DND-41 (cell line): ENCODE results near the gene FAM229A.

Source experiments
- ATAC-seq: fragments of 200-7000 bp; cut with Tn5 transposase; 3 replicates; pipeline ENCODE4 v1.9.1; 2021; ENCODE audit warnings: low read depth; ENCODE audit not compliant: insufficient read depth
- DNase-seq: peaks from one replicate; pipeline ENCODE4 v3.0.0-alpha.2; 2020
- H2AFZ ChIP-seq: 2 replicates; pipeline ENCODE4 v1.6.0; 2012; ENCODE audit warnings: low read depth, low read length
- H3K27ac ChIP-seq: 2 replicates; pipeline ENCODE4 v1.5.1; 2012; ENCODE audit warnings: low read length, inconsistent platforms
- H3K27me3 ChIP-seq: fragments of 200-600 bp; sonication (generic); 2 replicates; pipeline ENCODE4 v1.6.0; 2012; ENCODE audit warnings: low read length, mild to moderate bottlenecking, inconsistent platforms; ENCODE audit not compliant: insufficient read depth, poor library complexity
- H3K36me3 ChIP-seq: 2 replicates; pipeline ENCODE4 v1.5.1; 2012; ENCODE audit warnings: low read length, inconsistent platforms; ENCODE audit not compliant: insufficient read depth
- H3K4me1 ChIP-seq: 2 replicates; pipeline ENCODE4 v1.5.1; 2012; ENCODE audit warnings: mild to moderate bottlenecking, low read length; ENCODE audit not compliant: insufficient read depth
- H3K4me2 ChIP-seq: 2 replicates; pipeline ENCODE4 v1.6.0; 2012; ENCODE audit warnings: mild to moderate bottlenecking, moderate library complexity, low read length, inconsistent platforms; ENCODE audit not compliant: insufficient read depth
- H3K4me3 ChIP-seq, 2 experiments: fragments of 200-600 bp in 1 of 2; shearing (Covaris generic) in 1 of 2; 2 replicates each; pipeline ENCODE4 v1.5.1; 2012 to 2016; ENCODE audit warnings: inconsistent platforms in 2 of 2, low read length in 2 of 2, mild to moderate bottlenecking in 2 of 2, low read depth in 1 of 2, moderate library complexity in 1 of 2
- H3K79me2 ChIP-seq: 2 replicates; pipeline ENCODE4 v1.6.0; 2012; ENCODE audit warnings: low read length, inconsistent platforms; ENCODE audit not compliant: insufficient read depth
- H3K9ac ChIP-seq: 2 replicates; pipeline ENCODE4 v1.6.0; 2012; ENCODE audit warnings: low read depth, mild to moderate bottlenecking, inconsistent platforms, low read length, moderate library complexity
- H3K9me3 ChIP-seq: 2 replicates; pipeline ENCODE4 v1.5.1; 2012; ENCODE audit warnings: low read length, moderate library complexity, mild to moderate bottlenecking, inconsistent platforms; ENCODE audit not compliant: insufficient read depth, severe bottlenecking
- H4K20me1 ChIP-seq: 2 replicates; pipeline ENCODE4 v1.6.0; 2012; ENCODE audit warnings: low read length; ENCODE audit not compliant: insufficient read depth
- EZH2 ChIP-seq: IDR thresholded peaks from 3 replicates; pipeline ENCODE4 v1.6.1; 2012; ENCODE audit warnings: borderline replicate concordance, low read depth, mild to moderate bottlenecking, moderate library complexity, low read length, inconsistent platforms; ENCODE audit not compliant: severe bottlenecking
- TF ChIP-seq, protein P1 (sequence below): IDR thresholded peaks from 2 replicates; pipeline ENCODE4 v1.5.1; 2012; ENCODE audit warnings: borderline replicate concordance, low read length, moderate library complexity, mild to moderate bottlenecking; ENCODE audit not compliant: poor library complexity, severe bottlenecking; ENCODE audit errors: extremely low read depth

Gene FAM229A

DNA sequence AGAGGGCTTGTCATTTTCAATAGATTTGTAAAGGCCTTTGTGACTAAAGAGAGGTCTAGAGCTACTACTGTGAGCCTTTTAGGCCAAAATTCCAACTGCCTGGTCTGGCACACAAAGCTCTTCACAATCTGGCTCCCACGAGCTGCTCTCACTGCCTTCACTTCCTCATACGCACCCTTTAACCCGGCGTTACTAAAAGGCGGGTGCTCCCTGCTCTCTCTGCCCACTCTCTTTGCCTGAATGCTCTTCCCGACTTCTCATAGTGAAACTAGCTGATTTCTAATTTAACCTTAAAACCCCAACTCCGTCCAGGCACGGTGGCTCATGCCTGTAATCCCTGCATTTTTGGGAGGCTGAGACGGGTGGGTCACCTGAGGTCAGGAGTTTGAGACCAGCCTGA, 17.8 kb upstream of the FAM229A start:
- no peak for ATAC-seq
- H3K9ac ChIP-seq = no peak overlapping the region
- no peak overlapping the region for H2AFZ ChIP-seq
- peaks cover 98% of the 10 kb centered on the region for H3K36me3 ChIP-seq
- no peak overlapping the region for H3K27ac ChIP-seq
- H3K9me3 ChIP-seq = no peaks in the 10 kb centered on the region
- no peak overlapping the region for H3K4me3 ChIP-seq
- no peaks in the 10 kb centered on the region for H3K79me2 ChIP-seq
- H3K4me1 ChIP-seq = no peaks in the 10 kb centered on the region
- TF ChIP-seq, protein P1, sequence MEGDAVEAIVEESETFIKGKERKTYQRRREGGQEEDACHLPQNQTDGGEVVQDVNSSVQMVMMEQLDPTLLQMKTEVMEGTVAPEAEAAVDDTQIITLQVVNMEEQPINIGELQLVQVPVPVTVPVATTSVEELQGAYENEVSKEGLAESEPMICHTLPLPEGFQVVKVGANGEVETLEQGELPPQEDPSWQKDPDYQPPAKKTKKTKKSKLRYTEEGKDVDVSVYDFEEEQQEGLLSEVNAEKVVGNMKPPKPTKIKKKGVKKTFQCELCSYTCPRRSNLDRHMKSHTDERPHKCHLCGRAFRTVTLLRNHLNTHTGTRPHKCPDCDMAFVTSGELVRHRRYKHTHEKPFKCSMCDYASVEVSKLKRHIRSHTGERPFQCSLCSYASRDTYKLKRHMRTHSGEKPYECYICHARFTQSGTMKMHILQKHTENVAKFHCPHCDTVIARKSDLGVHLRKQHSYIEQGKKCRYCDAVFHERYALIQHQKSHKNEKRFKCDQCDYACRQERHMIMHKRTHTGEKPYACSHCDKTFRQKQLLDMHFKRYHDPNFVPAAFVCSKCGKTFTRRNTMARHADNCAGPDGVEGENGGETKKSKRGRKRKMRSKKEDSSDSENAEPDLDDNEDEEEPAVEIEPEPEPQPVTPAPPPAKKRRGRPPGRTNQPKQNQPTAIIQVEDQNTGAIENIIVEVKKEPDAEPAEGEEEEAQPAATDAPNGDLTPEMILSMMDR = no peak
- TF ChIP-seq EZH2 = no peak
- H3K4me2 ChIP-seq = no peak overlapping the region
- no peaks in the 10 kb centered on the region for H3K27me3 ChIP-seq
- no peaks in the 10 kb centered on the region for H4K20me1 ChIP-seq
- DNase-seq = no peak

DNA sequence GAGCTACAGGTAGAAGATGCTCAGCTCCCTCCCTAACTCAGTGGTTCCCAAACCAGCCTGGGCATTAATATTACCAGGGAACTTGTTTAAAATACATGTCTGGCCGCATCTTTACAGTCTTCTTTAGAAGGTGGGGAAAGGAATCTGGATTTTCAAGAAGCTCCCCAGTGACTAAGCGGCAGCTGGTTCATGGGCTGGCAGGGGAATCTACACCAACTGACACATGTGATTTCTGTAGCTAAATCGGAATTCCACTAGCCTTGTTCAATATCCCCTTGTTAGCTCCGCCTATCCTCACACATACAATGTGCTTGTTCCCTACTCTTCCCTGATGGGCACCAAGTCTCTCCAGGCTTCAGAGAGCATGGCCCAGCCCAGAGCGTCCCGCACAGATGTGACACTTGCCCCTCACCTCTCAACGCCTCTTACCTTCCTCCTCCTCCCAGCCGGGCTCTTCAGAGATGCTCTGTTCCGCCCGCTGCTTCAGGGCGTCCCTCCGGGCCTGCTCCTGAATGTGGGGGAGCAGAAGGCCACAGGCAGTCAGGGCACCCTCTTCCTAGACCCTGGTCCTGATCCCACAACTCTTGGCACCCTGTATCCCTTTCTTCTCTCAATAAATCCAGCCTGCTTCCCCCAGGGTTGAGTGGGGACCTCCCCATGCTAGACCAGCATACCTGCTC, 15.4 kb upstream of the FAM229A start:
- Histone ChIP-seq H3K27me3 (no peaks in the 10 kb centered on the region), H3K36me3 (peaks cover 98% of the 10 kb centered on the region), H3K4me1 (peaks cover 5% of the 10 kb centered on the region; the same call in 1 of the 2 replicates), H3K27ac (no peak overlapping the region), H3K4me3 (no peak overlapping the region), H3K9ac (no peak overlapping the region), H3K9me3 (no peaks in the 10 kb centered on the region), H4K20me1 (no peaks in the 10 kb centered on the region), H3K79me2 (no peaks in the 10 kb centered on the region), H3K4me2 (no peak overlapping the region), H2AFZ (no peak overlapping the region)
- ATAC-seq (no peak), DNase-seq (no peak)
- TF ChIP-seq, protein P1 = no peak
- TF ChIP-seq EZH2 = no peak

DNA sequence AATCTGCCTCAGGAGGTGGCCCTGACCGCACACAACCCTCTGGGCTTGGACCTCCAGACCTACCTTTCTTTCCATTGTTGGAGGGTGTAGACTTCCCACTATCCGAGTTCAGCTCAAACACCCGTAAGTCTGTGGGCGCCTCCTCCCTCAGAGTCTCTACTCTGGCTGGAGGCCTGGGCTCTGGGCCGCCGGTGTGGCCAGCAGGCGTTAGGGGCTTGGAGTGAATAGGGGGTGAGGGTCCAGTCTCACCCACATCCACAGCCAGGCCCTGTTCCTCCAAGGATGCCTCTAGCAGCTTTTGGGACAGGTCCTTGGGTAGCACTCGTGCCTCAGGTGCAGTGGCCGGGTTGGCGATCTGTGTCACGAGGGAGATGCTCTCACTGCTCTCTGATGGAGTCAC, 13.9 kb upstream of the FAM229A start:
- no peak overlapping the region for H3K4me3 ChIP-seq
- H3K27ac ChIP-seq = no peak overlapping the region
- H3K4me1 ChIP-seq = peaks cover 13% of the 10 kb centered on the region
- H3K79me2 ChIP-seq = no peaks in the 10 kb centered on the region
- H3K9ac ChIP-seq = no peak overlapping the region
- H2AFZ ChIP-seq = no peak overlapping the region
- no peak overlapping the region for H3K4me2 ChIP-seq
- TF ChIP-seq EZH2 = no peak
- TF ChIP-seq, protein P1 = no peak
- H3K9me3 ChIP-seq = no peaks in the 10 kb centered on the region
- H4K20me1 ChIP-seq = no peaks in the 10 kb centered on the region
- ATAC-seq (no peak), DNase-seq (no peak)
- H3K36me3 ChIP-seq = peaks cover 96% of the 10 kb centered on the region
- H3K27me3 ChIP-seq = no peaks in the 10 kb centered on the region
